SK-N-MC (cell line): ENCODE data around the gene RAMACL.

Experiments
- EZH2 ChIP-seq: fragments of 200-600 bp; sonication (generic); IDR thresholded peaks from one replicate; pipeline ENCODE4 v1.6.1; 2017; ENCODE audit warnings: antibody characterized with exemption
- FOXP2 ChIP-seq: optimal IDR thresholded peaks from 2 replicates; pipeline ENCODE3; 2011; ENCODE audit warnings: mild to moderate bottlenecking, moderate library complexity; ENCODE audit not compliant: insufficient read depth; ENCODE audit errors: extremely low read length, control extremely low read depth
- POLR2AphosphoS5 ChIP-seq: IDR thresholded peaks from 2 replicates; pipeline ENCODE4 v1.6.1; 2012; ENCODE audit warnings: mild to moderate bottlenecking, low read depth, low read length, borderline replicate concordance

- TF ChIP-seq EZH2: no peak
- no peak for TF ChIP-seq POLR2AphosphoS5
- no peak for TF ChIP-seq FOXP2
Observed at GRCh38 chr6:166589337-166589731, 2.9 kb upstream of the RAMACL start.
